HG03175 (cell line): ENCODE measurements around the gene ARHGAP10.

Experiments
- ATAC-seq: cut with Tn5 transposase; IDR thresholded peaks from one replicate; pipeline ENCODE4 v1.9.1; 2021; ENCODE audit warnings: mild to moderate bottlenecking, moderate library complexity; ENCODE audit not compliant: unreplicated experiment

Gene ARHGAP10

GRCh38 chr4:147823130-147823529 is 91.2 kb downstream of the ARHGAP10 start:
- no peak for ATAC-seq

DNA sequence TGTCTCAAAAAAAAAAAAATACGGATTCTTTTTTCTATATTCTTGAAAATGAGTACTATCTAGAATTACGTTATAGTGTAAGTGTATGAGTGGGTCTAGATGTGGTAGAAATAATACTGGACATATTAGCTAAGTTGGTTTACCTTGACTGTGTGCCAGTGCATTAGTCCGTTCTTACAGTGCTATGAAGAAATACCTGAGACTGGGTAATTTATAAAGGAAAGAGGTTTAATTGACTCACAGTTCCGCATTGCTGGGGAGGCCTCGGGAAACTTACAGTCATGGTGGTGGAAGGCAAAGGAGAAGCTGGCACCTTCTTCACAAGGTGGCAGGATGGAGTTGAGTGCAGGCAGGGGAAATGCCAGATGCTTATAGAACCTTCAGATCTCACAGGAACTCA is 92.4 kb downstream of the ARHGAP10 start:
- no peak for ATAC-seq

DNA sequence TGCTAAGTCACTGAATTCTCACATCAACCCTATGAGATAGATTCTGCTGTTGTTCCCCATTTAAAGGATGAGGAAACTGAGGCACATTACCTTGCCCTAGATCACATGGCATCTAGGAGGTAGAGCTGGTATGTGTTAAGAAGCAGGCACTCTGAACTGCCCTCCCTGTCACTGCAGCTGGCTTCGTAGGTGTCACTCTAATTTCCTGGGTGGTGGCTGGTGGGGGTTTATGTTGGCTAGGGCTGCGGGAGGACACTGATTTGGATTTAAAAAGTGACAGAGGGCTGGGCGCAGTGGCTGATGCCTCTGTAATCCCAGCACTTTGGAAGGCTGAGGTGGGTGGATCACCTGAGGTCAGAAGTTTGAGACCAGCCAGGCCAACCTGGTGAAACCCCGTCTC is 93.0 kb downstream of the ARHGAP10 start:
- no peak for ATAC-seq

- ATAC-seq, result no peak
These were observed 93.8 kb downstream of the ARHGAP10 start for GRCh38 chr4:147825451-147826287.

DNA sequence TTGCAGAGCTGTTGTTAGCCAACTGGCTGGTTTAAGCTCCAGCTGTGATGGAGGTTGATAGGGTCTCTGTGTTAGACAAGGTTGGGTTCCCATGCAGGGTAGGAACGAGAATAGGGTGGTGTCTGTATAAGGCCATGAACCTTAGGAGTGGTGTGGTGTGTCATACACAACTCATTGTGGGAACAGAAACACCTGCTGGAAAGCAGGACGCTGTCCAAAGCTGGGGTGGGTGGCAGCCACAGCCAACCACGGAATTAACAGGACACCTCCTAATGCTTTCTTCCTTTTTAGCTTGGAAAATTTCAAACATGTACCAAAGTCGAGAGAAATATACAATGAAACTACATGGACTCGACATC is 94.4 kb downstream of the ARHGAP10 start:
- no peak for ATAC-seq

DNA sequence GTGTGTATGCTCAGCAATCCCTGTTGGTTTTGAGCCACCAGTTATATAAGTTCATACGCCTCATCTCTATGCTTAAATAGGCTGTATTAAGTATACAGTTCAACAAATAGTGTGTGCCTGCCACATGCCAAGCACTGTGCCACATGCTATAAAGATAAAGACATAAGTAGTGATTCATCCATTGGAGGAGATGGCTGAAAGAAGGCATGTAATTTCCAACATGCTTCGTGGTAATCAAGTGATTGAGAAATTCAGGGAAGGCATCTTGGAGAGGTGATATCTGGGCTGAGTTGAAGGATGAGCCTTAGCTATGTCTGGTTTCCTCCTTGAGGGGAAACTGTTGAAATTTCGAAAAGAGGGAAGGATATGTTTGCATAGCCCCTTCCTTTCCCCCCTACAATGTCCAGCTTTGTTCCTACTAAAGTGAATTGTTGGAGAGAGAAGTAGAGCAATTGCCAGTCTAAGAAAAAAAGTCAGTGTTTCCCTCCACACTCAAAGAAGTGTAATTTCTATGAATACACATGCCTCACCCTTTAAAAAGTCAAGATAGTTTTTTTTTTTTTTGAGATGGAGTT is 96.5 kb downstream of the ARHGAP10 start:
- ATAC-seq, result no peak

- ATAC-seq, result no peak
These were observed 97.7 kb downstream of the ARHGAP10 start for GRCh38 chr4:147829401-147830101.

GRCh38 chr4:147830102-147830463 is 98.2 kb downstream of the ARHGAP10 start:
- no peak for ATAC-seq

DNA sequence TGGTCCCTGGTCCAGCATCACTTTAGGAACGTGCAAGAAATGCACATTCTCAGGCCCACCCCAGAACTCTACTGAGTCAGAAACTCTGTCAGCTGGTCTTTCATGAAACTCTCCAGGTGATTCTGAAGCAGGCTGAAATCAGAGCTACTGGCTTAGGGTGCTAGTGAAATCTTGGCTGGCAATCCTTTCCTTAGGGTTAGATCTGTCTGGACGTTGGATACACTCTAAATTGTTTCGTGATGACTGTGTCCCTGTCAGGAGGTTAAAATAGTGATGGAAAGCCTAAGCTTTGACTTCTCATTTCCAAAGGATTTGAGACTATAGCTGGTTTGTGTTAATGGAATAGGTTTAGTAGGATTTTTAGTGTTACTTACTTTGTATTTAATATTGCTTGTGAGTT is 99.1 kb downstream of the ARHGAP10 start:
- no peak for ATAC-seq

DNA sequence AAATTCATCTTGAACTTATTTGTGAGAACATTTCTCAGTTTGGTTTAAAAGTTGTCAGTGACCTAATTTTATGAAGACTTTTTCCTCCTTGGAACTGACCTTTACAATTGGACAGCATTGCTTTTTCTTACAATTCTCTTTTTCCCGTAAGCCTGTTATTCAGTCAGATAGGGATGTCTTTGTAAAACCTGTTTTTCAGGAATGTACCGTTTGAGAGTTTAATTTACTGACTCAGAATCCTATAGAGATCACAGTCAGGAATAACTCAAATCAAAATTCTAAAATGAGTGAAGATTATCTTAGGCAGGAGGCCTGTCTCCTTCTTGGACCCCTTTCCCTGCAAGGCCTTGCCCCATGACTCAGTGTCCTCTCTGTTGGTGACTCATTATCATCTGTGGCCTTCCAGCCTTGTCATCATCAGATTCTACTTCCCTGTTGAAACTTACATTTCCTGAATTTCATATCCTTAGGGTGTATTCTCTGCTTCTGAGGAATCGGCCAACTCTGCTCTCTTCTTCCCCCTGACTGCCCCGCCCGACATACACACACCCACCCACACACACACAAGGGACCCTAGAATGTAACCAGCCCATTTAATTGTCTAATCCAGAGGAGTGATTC is 99.8 kb downstream of the ARHGAP10 start:
- ATAC-seq, result no peak

GRCh38 chr4:147833254-147833653 is 101.4 kb downstream of the ARHGAP10 start:
- ATAC-seq, result no peak

- no peak for ATAC-seq
These were observed 101.9 kb downstream of the ARHGAP10 start for GRCh38 chr4:147833741-147834140.

DNA sequence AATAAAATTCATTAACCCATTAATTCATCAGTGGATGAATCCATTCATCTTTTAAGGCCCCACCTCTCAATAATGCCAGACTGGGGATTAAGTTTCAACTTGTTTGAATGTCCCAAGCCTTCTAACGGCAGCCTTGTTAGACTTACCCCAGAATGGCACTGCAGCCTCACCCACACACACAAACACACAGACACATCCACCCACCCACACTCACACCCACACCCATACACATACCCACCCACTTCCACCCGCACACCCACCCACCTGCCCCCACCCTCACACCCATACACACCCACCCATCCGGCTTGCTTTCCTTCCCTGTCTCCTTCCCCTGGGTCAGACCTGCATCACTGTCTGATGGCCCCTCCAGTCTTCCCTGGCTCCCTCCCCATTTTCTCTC is 102.6 kb downstream of the ARHGAP10 start:
- ATAC-seq, result no peak

GRCh38 chr4:147836807-147837206 is 104.9 kb downstream of the ARHGAP10 start:
- no peak for ATAC-seq

DNA sequence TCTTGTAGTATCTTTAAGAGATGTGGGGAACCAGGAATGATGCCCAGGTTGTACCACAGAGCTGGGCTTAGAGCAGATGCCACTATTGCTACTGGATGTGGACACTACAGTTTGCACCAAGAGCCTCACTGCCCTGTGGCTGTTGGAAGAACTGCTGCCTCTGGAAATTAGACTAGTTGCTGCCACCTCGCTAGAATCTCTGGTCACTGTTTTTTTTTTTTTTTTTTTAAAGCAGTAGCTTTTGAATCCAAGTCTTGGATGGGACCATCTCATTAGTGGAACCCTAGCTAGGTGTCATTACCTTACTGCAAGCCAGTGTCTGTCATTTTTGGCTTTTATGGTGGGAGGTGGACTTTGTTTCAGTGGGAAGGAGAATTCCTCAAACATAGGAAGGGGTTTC is 105.5 kb downstream of the ARHGAP10 start:
- ATAC-seq, result peak; percentile 54

- ATAC-seq, result no peak
These were observed 106.0 kb downstream of the ARHGAP10 start for GRCh38 chr4:147837854-147838253.

DNA sequence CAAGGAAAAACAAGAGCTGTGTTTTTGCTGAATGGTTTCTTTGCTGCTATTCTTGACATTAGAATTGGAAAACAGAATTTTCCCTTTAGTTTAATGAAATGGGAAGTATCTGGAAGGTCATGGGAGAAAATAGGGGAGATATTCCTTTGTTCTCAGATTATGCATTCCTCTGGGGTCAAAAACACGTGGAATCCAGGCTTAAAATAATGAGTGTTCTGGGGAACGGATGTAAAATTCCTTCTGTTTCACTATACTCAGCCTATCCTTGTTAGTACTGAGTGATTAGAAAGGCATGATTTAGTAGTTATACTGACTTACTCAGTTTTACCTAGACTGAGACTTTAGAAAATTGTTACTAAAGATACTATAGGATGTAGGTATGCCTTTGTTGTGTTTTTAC is 107.3 kb downstream of the ARHGAP10 start:
- ATAC-seq, result no peak

GRCh38 chr4:147839663-147840062 is 107.8 kb downstream of the ARHGAP10 start:
- ATAC-seq, result no peak

GRCh38 chr4:147840838-147841738 is 109.2 kb downstream of the ARHGAP10 start:
- ATAC-seq, result peak; percentile 80

DNA sequence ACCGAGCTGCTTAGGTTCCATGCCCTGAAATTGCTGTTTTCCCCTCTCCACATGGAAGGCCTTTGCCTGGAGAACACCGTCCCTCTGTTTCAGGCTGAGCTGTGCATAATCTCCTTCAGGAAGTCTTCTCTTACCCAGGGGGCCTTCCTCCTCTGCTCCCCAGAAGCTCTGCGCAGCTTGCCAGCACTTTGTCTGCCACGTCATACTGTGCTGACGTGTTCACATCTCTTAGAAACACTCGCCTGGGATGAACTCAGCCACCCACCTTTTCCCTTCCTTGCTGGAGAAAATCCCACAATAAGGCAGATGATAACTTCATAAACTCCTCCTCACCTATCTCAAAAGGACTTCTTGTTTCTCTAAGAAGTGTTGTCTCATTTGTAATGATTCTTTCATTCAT is 110.7 kb downstream of the ARHGAP10 start:
- no peak for ATAC-seq

DNA sequence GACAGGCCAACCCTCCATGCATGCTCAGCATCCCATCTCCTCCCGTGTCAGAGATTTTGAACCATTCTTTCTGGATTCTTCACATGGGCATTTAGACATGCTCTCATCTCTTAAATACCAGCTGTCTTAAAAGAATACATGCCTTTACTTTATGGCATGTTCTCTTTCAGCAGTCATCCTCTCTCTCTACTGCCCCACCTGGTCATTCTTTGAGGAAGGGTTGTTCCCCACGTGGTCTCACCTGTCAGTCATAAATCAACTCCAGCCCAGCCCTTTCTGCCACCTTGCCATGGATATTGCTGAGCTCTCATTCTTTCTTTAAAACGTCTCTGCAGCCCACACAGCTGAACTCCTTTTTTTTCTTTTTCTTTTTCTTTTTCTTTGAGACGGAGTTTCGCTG is 111.3 kb downstream of the ARHGAP10 start:
- ATAC-seq, result peak; percentile 61
